ENCODE measurements around the gene FKBP2.

GRCh38 chr11:64238076-64238475 lies 2.8 kb upstream of the FKBP2 start:
- TF ChIP-seq POLR2A (IDR thresholded peaks at IDR 0.05) (no peak), CTCF (IDR thresholded peaks at IDR 0.05) (no peak)

All from esophagus squamous epithelium (tissue), 4 donors.